Measurements from ENCODE around the gene TRIM28. TPM values are rescaled to one million over a fixed set of nuclear protein-coding genes. Genes with fewer than 3 reads are reported as not detected.

Gene TRIM28
- total RNA-seq, 1 experiment from 2014 or later = 1,038 TPM

- TSS peak; percentile 88 for BruUV-seq (replicated peaks)
- Histone ChIP-seq H3K9me3 (ENCODE audit: low read depth, low read length, poor library complexity, severe bottlenecking) (no peaks in the 10 kb centered on the region), H3K4me1 (ENCODE audit: insufficient read depth, low read length, poor library complexity, severe bottlenecking) (peaks cover 19% of the 10 kb centered on the region), H3K27ac (ENCODE audit: low read depth, low read length, poor library complexity, severe bottlenecking) (peak overlapping the region; percentile 97), H3K36me3 (ENCODE audit: insufficient read depth, low read length, poor library complexity, severe bottlenecking) (peaks cover 11% of the 10 kb centered on the region), H3K27me3 (replicated peaks; ENCODE audit: insufficient read depth, low read depth, low read length, poor library complexity) (no peaks in the 10 kb centered on the region), H3K4me3 (ENCODE audit: low read depth, low read length, poor library complexity, severe bottlenecking) (peak overlapping the region; percentile 86)
- POLR2A ChIA-PET (ENCODE audit: low non-redundant PET) = interaction anchor here (0.8 kb wide), 1 partner anchor 11 kb away, joined by 5 read pairs; no protein-coding TSS in a partner anchor
- TF ChIP-seq EZH2 (IDR thresholded peaks at IDR 0.05; ENCODE audit: borderline replicate concordance, low read depth, low read length, poor library complexity, severe bottlenecking) (no peak), CTCF (conservative IDR thresholded peaks at IDR 0.05; ENCODE audit: low read depth, low read length) (no peak)
- intact Hi-C loops (cut with micrococcal nuclease; ENCODE audit: unreplicated experiment) = no loop called here
- CTCF ChIA-PET = interaction anchor here (1.0 to 2.1 kb wide), 3 partner anchors 8 to 24 kb away, joined by 3 to 9 read pairs (median 5); partner anchors contain the start of gene TRIM28
- DNase-seq (ENCODE audit: low spot score) = no peak
Measured at GRCh38 chr19:58520257-58520599, 23.6 kb upstream of the TRIM28 start.

GRCh38 chr19:58521651-58522050, 22.2 kb upstream of the TRIM28 start:
- TF ChIP-seq EZH2 (IDR thresholded peaks at IDR 0.05; ENCODE audit: borderline replicate concordance, low read depth, low read length, poor library complexity, severe bottlenecking) (no peak), CTCF (conservative IDR thresholded peaks at IDR 0.05; ENCODE audit: low read depth, low read length) (no peak)
- CTCF ChIA-PET = no interaction called here

GRCh38 chr19:58522709-58523108, 21.2 kb upstream of the TRIM28 start:
- Histone ChIP-seq H3K27ac (ENCODE audit: low read depth, low read length, poor library complexity, severe bottlenecking) (no peak overlapping the region), H3K4me1 (ENCODE audit: insufficient read depth, low read length, poor library complexity, severe bottlenecking) (peaks cover 8% of the 10 kb centered on the region), H3K36me3 (ENCODE audit: insufficient read depth, low read length, poor library complexity, severe bottlenecking) (no peaks in the 10 kb centered on the region), H3K27me3 (replicated peaks; ENCODE audit: insufficient read depth, low read depth, low read length, poor library complexity) (no peaks in the 10 kb centered on the region), H3K9me3 (ENCODE audit: low read depth, low read length, poor library complexity, severe bottlenecking) (no peaks in the 10 kb centered on the region), H3K4me3 (ENCODE audit: low read depth, low read length, poor library complexity, severe bottlenecking) (no peak overlapping the region)
- ChIA-PET POLR2A (ENCODE audit: low non-redundant PET) (interaction anchor here (0.7 kb wide), 1 partner anchor 50 kb away, joined by 18 read pairs; no protein-coding TSS in a partner anchor), CTCF (no interaction called here)
- no TSS peak for BruUV-seq (replicated peaks)
- no peak for DNase-seq (ENCODE audit: low spot score)
- intact Hi-C loops (cut with micrococcal nuclease; ENCODE audit: unreplicated experiment) = no loop called here
- TF ChIP-seq EZH2 (IDR thresholded peaks at IDR 0.05; ENCODE audit: borderline replicate concordance, low read depth, low read length, poor library complexity, severe bottlenecking) = no peak
- TF ChIP-seq CTCF (conservative IDR thresholded peaks at IDR 0.05; ENCODE audit: low read depth, low read length) = no peak

More at GRCh38 chr19:58521651-58522050, 22.2 kb upstream of the TRIM28 start:
- DNase-seq (ENCODE audit: low spot score) = no peak
- no peaks in the 10 kb centered on the region for H3K27me3 ChIP-seq (replicated peaks; ENCODE audit: insufficient read depth, low read depth, low read length, poor library complexity)
- H3K9me3 ChIP-seq (ENCODE audit: low read depth, low read length, poor library complexity, severe bottlenecking) = no peaks in the 10 kb centered on the region
- POLR2A ChIA-PET (ENCODE audit: low non-redundant PET) = interaction anchor here (0.6 kb wide), 1 partner anchor 33 kb away, joined by 6 read pairs; no protein-coding TSS in a partner anchor
- no peak overlapping the region for H3K4me3 ChIP-seq (ENCODE audit: low read depth, low read length, poor library complexity, severe bottlenecking)
- intact Hi-C loops (cut with micrococcal nuclease; ENCODE audit: unreplicated experiment) = no loop called here
- no TSS peak for BruUV-seq (replicated peaks)
- peaks cover 12% of the 10 kb centered on the region for H3K4me1 ChIP-seq (ENCODE audit: insufficient read depth, low read length, poor library complexity, severe bottlenecking)
- no peak overlapping the region for H3K27ac ChIP-seq (ENCODE audit: low read depth, low read length, poor library complexity, severe bottlenecking)
- peaks cover 4% of the 10 kb centered on the region for H3K36me3 ChIP-seq (ENCODE audit: insufficient read depth, low read length, poor library complexity, severe bottlenecking)
